HG03108 (cell line): ENCODE data around the gene TANGO6.

Experiments
- ATAC-seq: cut with Tn5 transposase; IDR thresholded peaks from one replicate; pipeline ENCODE4 v1.9.1; 2021; ENCODE audit warnings: moderate library complexity; ENCODE audit not compliant: unreplicated experiment

TANGO6 gene

DNA sequence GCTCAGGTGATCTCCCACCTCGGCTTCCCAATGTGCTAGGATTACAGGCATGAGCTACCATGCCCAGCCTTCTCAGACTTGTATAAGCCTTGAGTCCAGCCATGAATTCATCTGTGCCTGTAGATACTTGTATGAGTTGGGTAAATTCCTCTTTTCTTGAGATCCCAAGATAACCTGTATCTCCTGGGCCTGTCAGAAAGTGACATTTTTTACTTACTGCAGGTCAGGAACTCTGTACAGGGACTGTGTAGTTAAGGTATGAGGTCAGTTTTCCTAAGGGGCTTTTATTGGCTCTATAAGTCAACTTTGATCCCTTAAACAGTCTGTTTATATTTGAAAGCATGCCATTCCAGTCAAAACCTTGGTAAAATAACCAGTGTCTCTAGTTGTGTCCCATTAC, 155.8 kb downstream of the TANGO6 start:
- ATAC-seq: no peak

DNA sequence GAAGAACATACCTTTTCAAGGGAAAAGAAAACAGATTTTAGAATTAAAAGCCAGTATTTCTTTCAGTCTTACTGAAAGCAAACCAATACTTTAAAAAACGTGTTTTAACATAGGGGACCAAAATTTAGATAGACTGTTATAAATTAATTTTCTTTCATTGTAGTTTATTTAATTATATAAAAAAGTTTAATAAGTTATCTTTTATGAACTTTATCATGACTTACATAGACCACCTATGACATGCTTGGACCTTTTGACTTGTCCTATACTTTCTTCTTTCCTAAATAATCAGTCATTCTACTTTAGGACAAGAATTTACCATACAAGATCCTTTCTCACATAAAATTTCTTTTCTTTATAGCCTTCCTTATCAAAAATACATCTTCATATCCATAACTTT, 160.2 kb downstream of the TANGO6 start:
- ATAC-seq: no peak

- ATAC-seq: no peak
Observed at GRCh38 chr16:69005641-69006355, 162.5 kb downstream of the TANGO6 start.

- ATAC-seq: no peak
Observed at GRCh38 chr16:69012906-69013305, 169.6 kb downstream of the TANGO6 start.

GRCh38 chr16:69013991-69014390, 170.7 kb downstream of the TANGO6 start:
- ATAC-seq: no peak

GRCh38 chr16:69014811-69015210, 171.5 kb downstream of the TANGO6 start:
- ATAC-seq: no peak

DNA sequence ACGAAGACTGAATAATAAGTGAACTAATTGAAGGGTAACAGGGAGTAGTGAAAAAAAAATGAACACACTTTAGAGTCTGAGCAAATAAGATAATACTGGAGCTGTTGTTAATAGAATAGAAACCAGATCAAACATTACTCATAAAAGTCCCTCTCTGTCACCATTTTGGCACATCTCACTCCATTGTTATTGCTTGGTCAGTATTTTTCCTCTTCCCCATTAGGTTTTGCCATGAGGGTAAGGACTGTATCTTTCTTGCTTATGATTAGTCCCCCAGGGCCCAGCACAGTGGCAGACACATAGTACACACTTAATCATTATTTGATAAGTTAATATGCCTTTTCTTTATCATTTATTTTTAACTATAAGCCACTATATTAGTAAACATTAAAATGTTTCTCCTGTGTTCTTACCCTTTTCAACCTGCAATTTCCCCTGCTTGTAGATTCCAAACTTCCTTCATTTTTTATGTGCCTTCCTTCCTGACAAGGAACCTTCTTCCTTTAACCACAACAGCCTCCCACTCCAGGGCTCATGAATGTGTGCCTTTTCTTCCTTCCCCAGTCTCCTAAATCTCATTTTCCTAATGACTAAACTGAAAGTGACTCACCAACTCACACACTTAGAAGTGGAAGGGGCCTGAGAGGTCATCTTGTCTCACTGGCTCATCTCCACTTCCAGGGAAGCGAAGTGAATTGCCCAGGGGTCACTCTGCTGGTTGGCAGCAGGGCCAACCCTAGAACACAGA, 173.9 kb downstream of the TANGO6 start:
- ATAC-seq: no peak

DNA sequence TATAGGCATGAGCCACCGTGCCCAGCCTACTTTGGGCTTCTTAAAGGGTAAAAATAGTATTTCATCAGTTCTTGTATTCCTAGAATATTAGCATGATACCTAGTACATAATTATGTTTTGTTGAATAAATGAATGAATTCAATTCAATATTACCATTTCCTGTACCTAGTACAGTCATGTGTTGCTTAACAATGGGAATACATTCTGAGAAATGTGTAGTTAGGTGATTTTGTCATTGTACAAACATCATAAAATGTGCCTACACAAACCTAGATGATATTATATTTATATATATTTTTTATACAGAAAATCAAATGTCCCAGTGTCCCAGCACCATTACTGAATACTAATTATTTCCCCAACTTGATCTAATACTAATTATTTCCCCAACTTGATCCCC, 176.5 kb downstream of the TANGO6 start:
- ATAC-seq: no peak

DNA sequence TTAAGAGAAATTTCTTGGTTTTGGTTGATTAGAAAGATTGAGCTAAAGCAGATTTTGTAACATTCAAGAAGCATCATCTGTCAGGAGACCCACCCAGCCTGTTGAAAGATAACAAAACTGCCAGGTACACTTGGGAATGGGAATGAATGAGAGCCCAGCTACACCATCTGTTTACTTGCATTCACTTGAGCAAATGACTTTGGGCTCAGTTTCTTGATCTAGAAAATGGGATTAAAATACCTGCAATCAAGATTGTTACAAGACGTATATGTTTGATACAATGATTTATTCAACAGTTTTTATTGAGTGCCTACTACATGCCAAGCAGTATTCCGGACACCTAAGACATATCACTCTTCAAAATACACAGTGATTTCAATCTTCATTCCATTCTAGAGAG, 185.8 kb downstream of the TANGO6 start:
- ATAC-seq: no peak

GRCh38 chr16:69031877-69032301, 188.6 kb downstream of the TANGO6 start:
- no peak for ATAC-seq

GRCh38 chr16:69033151-69033949, 190.0 kb downstream of the TANGO6 start:
- ATAC-seq: no peak

GRCh38 chr16:69035375-69035774, 192.0 kb downstream of the TANGO6 start:
- no peak for ATAC-seq

GRCh38 chr16:69036399-69037091, 193.2 kb downstream of the TANGO6 start:
- ATAC-seq: no peak

DNA sequence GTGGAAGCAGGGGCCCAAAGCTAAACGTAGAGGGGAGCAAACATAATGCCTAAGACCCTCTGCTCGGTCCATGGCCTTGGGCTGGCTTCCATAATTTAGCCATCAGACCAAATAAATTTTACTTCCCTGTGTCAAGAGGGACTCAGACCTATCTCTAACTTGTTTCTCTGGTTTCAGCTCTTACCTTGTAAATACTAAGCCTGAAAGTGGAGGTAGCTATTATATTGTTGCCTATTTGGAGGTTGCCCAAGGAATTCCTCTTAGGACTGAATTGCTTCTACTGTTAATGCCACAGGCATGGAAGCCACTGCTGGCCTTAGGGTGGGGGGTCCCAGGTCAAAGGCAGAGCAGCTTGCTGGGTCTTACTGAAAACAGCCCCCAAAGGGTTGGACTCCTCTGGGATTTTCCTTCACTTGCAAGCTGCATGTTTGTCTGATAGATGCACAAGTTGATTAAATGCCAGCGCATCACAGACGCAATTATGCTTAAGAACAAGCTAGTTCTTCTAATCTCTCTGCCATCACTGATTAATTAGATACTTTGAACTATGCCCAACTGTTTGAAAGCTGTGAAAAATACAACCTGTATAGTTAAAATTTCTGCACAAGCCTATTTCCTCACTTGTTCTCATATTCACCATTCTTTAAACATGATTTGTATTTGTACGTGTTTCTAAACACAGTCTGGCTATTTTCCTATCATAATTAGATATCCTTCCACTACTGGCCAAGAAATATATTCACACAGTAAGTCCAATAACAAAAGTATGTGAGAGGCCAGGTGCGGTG, 194.2 kb downstream of the TANGO6 start:
- no peak for ATAC-seq

GRCh38 chr16:69039333-69039941, 196.1 kb downstream of the TANGO6 start:
- ATAC-seq: no peak

- no peak for ATAC-seq
Observed at GRCh38 chr16:69040144-69040909, 197.0 kb downstream of the TANGO6 start.

- no peak for ATAC-seq
Observed at GRCh38 chr16:69048328-69049120, 205.2 kb downstream of the TANGO6 start.

- ATAC-seq: no peak
Observed at GRCh38 chr16:69049146-69049545, 205.8 kb downstream of the TANGO6 start.
